Adipocyte (in vitro differentiated cells): Measurements from ENCODE around the gene MAPKAPK3.

ENCODE experiments used
- DNase-seq: peaks from one replicate; pipeline ENCODE4 v3.0.0-alpha.2; 2015; ENCODE audit warnings: low read depth
- H3K27me3 ChIP-seq: replicated peaks from 2 replicates; pipeline ENCODE4 v1.7.0; 2013; ENCODE audit warnings: mild to moderate bottlenecking, low read length, moderate library complexity; ENCODE audit not compliant: control insufficient read depth, insufficient read depth
- H3K36me3 ChIP-seq: 2 replicates; pipeline ENCODE4 v1.7.0; 2013; ENCODE audit warnings: low read length, mild to moderate bottlenecking, moderate library complexity; ENCODE audit not compliant: control insufficient read depth, insufficient read depth, severe bottlenecking
- H3K4me1 ChIP-seq: 2 replicates; pipeline ENCODE4 v1.7.0; 2013; ENCODE audit warnings: mild to moderate bottlenecking, low read length, moderate library complexity; ENCODE audit not compliant: control insufficient read depth, insufficient read depth
- H3K4me3 ChIP-seq: 2 replicates; pipeline ENCODE4 v1.7.0; 2013; ENCODE audit warnings: mild to moderate bottlenecking, low read length, moderate library complexity
- H3K9ac ChIP-seq: 2 replicates; pipeline ENCODE4 v1.7.0; 2013; ENCODE audit warnings: mild to moderate bottlenecking, low read length, moderate library complexity
- H3K9me3 ChIP-seq: 2 replicates; pipeline ENCODE4 v1.7.0; 2013; ENCODE audit warnings: mild to moderate bottlenecking, low read length, moderate library complexity; ENCODE audit not compliant: control insufficient read depth

The MAPKAPK3 gene

DNA sequence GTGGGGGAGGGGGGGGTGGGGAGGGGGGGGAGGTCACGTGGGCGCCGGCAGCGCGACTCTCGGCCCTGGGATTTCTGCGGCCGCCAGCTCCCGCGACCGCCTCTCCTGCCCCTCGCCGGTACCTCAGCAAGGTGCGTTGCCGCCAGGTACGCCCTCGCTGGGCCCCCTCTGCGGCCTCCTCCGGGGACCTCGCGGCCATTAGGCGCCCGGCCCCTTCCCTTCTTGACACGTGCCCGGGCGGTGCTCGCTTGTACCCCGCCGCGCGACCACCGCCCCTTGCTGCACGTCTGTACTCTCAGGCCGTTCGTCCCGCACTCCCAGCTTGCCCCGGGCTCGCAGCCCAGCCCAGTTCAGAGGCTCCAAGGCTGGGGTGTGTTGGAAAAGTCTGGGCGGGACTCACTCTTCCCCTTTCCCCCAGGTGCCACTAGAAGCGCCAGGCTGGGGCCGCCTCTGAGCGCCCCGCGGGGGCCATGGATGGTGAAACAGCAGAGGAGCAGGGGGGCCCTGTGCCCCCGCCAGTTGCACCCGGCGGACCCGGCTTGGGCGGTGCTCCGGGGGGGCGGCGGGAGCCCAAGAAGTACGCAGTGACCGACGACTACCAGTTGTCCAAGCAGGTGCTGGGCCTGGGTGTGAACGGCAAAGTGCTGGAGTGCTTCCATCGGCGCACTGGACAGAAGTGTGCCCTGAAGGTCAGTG, at the start of gene MAPKAPK3:
Gene MAPKAPK3, plus strand, starts transcription at position 56 of the 696 bp plus-strand sequence. Its CDS starts 415 bp downstream, at position 471.
- H3K27me3 ChIP-seq: no peaks in the 10 kb centered on the region
- H3K9ac ChIP-seq: peak within 1 kb of the TSS; percentile 91
- peaks cover 34% of the 10 kb centered on the region for H3K4me1 ChIP-seq
- no peaks in the 10 kb centered on the region for H3K9me3 ChIP-seq
- no peaks in the 10 kb centered on the region for H3K36me3 ChIP-seq
- peak within 1 kb of the TSS; percentile 89 for H3K4me3 ChIP-seq
- peak; percentile 53 for DNase-seq

DNA sequence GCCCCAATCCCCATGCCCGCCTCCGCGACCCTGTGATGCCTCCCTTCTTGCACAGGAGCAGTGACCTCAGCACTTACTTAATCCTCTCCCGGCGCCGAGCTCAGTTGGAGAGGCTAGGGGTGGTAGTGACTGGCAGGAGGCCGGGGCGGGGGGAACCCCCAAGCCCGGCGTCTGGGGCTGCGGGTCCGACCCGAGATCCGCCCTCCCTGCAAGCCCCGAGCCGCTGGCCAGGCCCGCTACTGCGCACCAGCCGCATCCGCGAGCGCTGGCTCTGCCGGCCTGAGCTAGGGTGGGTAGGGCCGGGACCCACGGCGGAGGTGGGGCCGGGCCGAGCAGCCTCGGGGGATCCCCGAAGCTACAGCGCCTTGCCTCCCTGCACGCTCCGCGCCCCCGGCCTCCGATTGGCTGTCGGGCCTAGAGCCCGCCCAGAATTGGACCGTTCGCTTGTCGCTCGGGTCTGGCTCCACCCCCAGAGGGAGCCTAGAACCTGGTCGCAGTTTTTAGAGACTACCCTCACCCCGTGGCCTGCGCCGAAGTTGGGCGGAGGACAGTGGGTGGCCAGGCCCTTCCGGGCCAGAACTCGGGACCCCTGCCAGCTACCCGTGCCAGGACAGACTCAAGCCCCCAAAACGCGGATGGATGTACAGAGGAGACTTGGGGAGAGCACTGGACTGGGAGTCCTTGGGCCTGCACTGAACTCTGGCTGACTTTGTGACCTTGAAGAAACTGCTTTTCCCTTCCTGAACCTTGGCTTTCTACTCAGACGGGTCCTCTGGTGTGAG, 49.4 kb upstream of the MAPKAPK3 start, which contains the start of gene C3orf18:
Gene C3orf18, minus strand, starts transcription at position 362 of the 782 bp plus-strand sequence. CDS start 2,048 bp downstream, outside the sequence.
- H3K4me3 ChIP-seq: peak within 1 kb of the TSS; percentile 99
- no peaks in the 10 kb centered on the region for H3K9me3 ChIP-seq
- H3K4me1 ChIP-seq: peaks cover 40% of the 10 kb centered on the region
- peak within 1 kb of the TSS; percentile 98 for H3K9ac ChIP-seq
- H3K27me3 ChIP-seq: no peaks in the 10 kb centered on the region
- no peaks in the 10 kb centered on the region for H3K36me3 ChIP-seq
- peak; percentile 91 for DNase-seq

DNA sequence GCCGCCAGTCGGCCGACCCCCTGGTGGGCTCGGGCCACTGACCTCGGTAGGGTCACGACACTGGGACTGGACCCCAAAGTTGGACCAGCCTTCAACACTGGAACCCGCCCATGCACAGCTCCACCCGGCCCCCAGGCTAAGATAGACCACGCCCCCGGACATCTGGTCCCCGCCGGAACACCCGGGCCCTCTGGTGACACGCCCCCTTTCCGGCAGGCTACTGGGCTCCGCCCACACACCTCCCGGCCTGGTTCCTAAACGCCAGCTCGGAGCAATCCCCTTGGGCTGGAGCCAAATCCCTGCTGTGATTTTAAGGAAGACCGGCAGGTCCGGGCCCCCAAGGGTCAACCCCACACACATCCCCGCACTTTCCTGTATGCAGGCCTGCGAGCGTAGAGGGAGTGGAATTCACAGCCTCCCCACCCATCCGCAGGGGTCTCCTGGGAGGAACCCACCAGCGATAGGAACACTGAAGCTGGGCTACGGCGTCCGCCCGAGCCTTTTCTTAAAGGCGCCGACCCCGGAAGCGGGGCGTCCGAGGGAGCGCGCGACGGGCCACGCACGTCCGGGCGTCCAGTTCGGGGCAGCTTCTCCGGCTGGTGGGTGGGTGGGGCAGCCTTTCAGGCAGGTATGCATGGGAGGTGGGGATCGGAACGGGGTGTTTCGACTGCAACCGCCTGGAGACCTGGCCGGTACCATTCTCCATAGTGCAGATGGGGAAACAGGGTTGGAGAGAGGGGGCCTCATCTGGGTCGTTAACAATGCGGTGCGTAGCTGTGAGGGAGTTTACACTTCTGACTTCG, 47.8 kb upstream of the MAPKAPK3 start, which contains the start of gene HEMK1:
Gene HEMK1, plus strand, starts transcription at position 576 of the 803 bp plus-strand sequence. CDS start 1,583 bp downstream, outside the sequence.
- peaks cover 30% of the 10 kb centered on the region for H3K4me1 ChIP-seq
- H3K9me3 ChIP-seq: no peaks in the 10 kb centered on the region
- H3K36me3 ChIP-seq: peaks cover 5% of the 10 kb centered on the region
- H3K27me3 ChIP-seq: no peaks in the 10 kb centered on the region
- peak within 1 kb of the TSS; percentile 99 for H3K4me3 ChIP-seq
- peak within 1 kb of the TSS; percentile 98 for H3K9ac ChIP-seq
- peak; percentile 98 for DNase-seq

DNA sequence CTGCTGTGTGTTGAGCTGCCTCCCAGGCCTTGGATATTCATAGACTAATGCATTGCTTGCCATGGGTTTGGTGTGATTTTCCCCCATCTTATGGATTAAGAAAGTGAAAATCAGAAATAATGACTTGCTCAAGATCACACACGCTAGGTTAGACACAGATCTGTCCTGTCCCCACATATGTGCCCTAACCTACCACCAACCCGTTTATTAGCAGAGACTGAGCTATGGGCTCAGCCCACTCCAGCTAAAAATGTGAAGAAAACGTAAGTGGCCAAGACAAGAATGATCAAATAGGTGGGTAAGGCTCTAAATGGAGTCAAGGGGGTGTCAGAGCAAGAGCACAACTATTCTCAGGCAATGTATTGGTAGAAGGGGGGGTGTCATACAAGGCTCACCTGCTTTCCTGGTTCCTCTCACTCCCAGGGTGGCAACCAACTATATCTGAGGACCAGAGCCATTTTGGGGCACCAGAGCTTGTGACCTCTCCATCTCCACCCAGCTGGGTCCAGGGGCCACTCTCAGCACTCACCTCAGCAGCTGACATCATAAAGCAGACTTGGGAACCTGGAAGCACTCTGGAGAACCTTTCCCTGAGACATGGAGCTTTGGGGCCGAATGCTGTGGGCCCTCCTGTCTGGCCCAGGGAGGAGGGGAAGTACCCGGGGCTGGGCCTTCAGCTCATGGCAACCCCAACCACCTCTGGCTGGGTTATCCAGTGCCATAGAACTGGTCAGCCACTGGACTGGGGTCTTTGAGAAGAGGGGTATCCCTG, 46.3 kb upstream of the MAPKAPK3 start:
- H3K9ac ChIP-seq: peak overlapping the region; percentile 98

DNA sequence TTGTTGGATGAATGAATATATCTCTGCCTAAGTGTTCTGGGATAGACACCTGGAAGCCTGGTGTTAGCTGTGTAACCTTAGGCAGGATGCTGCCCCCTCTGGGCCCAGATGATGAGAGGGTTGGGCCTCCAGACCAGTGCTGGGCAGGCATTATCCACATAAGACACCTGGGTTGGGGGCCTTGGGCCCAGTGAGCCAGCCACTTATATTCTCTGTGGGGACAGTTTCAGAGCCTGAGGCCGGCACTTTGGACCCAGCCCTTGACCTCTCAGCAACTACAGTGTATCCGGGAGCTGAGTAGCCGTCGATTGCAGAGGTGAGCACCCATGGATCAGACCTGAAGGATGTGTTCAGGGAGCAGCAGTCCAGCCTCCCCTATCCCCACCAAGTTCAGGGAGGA, 45.5 kb upstream of the MAPKAPK3 start:
- DNase-seq: no peak
- Histone ChIP-seq H3K9me3 (no peaks in the 10 kb centered on the region), H3K27me3 (no peaks in the 10 kb centered on the region), H3K9ac (no peak overlapping the region), H3K4me1 (peaks cover 30% of the 10 kb centered on the region), H3K36me3 (peaks cover 5% of the 10 kb centered on the region), H3K4me3 (no peak overlapping the region)

More for the DNA sequence above, 46.3 kb upstream of the MAPKAPK3 start:
- Histone ChIP-seq H3K36me3 (peaks cover 5% of the 10 kb centered on the region), H3K27me3 (no peaks in the 10 kb centered on the region), H3K4me1 (peaks cover 30% of the 10 kb centered on the region), H3K4me3 (peak overlapping the region; percentile 99), H3K9me3 (no peaks in the 10 kb centered on the region)
- DNase-seq: no peak

DNA sequence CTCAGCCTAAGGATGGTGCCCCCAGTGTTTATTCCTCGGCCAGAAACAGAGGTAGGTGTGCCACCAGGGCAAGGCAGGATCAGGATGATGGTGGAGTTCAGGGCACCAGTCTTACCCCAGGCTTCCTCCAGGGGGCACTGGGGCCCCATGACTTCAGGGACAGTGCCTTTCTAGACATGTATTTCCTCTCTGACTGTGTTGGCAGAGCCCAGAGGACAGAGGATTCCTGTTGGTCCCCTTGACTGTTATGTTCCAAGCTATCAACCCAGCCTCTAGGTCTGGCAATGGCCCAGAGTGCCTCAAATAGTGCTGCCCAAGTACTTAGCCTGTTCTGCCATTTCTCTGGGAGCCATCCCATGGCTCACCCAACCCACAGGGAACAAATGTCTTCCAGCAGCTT, 44.8 kb upstream of the MAPKAPK3 start:
- no peak overlapping the region for H3K4me3 ChIP-seq
- H3K4me1 ChIP-seq: peaks cover 23% of the 10 kb centered on the region
- H3K36me3 ChIP-seq: peaks cover 10% of the 10 kb centered on the region
- H3K9ac ChIP-seq: peak overlapping the region; percentile 6
- no peaks in the 10 kb centered on the region for H3K27me3 ChIP-seq
- DNase-seq: peak; percentile 79
- H3K9me3 ChIP-seq: no peaks in the 10 kb centered on the region

DNA sequence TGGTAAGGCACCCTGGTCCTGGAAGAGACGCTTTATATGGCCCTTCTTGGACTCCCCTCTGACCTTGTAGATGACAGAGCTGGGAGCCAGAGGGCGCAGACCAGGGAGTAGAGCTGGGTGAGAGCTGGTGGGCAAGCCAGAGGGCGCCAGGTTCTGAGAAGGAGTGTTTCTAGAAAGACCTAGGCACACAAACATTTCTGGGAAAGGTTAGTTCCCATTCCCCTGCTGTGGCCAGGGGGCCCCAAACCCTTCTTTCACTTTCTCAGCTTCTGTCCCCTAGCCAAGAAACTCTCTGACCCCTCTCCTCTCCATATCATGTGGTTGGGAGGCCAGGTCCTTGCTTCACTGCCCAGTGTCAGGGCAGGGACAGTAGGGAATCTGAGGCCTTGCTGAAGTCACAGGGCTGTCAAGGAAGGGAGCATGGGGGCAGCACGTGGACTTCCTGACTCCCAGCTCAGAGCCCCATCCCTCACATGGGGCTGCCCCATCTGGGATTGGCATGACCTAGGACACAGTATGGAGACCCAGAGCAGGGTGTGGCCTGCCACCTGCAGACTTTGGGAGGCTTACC, 44.1 kb upstream of the MAPKAPK3 start:
- H3K36me3 ChIP-seq: peaks cover 18% of the 10 kb centered on the region
- DNase-seq: no peak

DNA sequence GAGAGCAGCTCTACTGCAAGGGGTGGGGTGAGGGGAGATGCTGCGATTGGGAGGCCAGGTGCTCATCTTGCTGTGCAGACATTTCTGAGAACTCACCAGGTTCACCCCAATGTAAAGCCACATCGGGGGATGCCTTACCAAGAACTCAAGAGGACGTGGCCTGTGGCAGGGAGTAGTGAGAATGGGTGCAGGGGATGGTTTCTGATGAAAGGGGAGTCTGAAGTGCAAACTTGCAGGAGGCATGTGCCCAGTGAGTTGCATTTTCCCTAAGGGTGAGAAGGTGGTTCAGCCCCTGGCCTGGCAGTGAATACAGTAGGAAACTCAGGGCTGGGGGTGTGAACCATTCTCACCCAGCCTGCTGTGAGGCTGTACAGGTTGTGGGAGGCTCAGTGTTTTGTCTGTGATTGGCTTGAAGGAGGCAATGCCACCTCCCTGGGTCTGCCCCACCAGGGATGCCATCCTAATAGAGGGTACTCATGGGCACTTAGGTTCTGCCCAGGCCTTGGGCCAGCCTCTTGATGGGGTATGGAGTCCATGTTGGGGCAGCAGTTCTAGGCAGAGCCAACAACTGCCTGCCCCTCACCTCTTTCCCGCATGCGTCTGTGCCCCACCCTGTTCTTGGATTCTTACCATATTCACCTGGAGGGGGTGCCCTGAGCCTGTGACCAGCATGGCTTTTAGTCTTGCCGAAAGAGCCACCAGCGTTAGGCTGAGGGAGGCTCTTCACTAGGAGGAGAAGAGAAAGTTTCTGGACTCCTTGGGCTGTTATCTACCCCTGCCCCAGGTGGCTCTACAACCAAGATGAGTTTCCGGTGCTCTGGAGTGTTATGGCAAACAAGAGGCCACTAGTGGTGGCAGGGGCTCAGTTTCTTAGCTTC, 43.1 kb upstream of the MAPKAPK3 start:
- Histone ChIP-seq H3K36me3 (peaks cover 22% of the 10 kb centered on the region), H3K27me3 (no peaks in the 10 kb centered on the region), H3K9me3 (no peaks in the 10 kb centered on the region), H3K4me1 (peaks cover 12% of the 10 kb centered on the region), H3K4me3 (no peak overlapping the region), H3K9ac (peak overlapping the region; percentile 6)
- DNase-seq: no peak

More for the DNA sequence above, 44.1 kb upstream of the MAPKAPK3 start:
- Histone ChIP-seq H3K9ac (peak overlapping the region; percentile 6), H3K9me3 (no peaks in the 10 kb centered on the region), H3K4me1 (peaks cover 21% of the 10 kb centered on the region), H3K27me3 (no peaks in the 10 kb centered on the region), H3K4me3 (no peak overlapping the region)

DNA sequence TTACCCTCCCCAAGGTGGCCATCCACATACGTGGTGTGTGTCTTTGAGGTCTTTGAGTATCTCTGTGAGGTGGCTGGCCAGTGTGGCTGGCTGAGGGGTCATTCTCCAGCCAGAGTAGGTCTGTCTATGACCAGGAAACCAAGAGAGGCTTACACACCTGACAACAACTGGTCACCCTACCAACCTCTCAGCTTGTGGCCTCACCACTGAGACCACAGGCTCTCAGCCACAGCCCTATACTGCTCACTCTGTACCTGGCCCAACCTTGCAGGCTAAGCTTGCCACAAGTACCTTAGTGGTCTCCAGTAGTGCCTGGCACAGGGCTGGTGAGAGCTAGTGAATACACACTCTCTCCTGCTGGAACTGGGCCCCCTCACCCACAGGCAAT, 42.5 kb upstream of the MAPKAPK3 start:
- DNase-seq: no peak
- no peak overlapping the region for H3K9ac ChIP-seq
- H3K9me3 ChIP-seq: no peaks in the 10 kb centered on the region

More for the DNA sequence above, 42.5 kb upstream of the MAPKAPK3 start:
- Histone ChIP-seq H3K27me3 (no peaks in the 10 kb centered on the region), H3K4me3 (no peak overlapping the region), H3K36me3 (peaks cover 22% of the 10 kb centered on the region), H3K4me1 (peaks cover 12% of the 10 kb centered on the region)
